Ishikawa (cell line): ENCODE measurements around the gene SDHD.

Source experiments
- CEBPB ChIP-seq: IDR thresholded peaks from 2 replicates; pipeline ENCODE4 v1.6.1; 2012
- CREB1 ChIP-seq: IDR thresholded peaks from 2 replicates; pipeline ENCODE4 v1.6.1; 2012; ENCODE audit warnings: low read depth
- EP300 ChIP-seq: IDR thresholded peaks from 2 replicates; pipeline ENCODE4 v1.6.1; 2012; ENCODE audit warnings: borderline replicate concordance
- FOXM1 ChIP-seq: IDR thresholded peaks from 2 replicates; pipeline ENCODE4 v1.6.1; 2012; ENCODE audit warnings: low read depth, borderline replicate concordance
- MAX ChIP-seq: IDR thresholded peaks from 2 replicates; pipeline ENCODE4 v1.6.1; 2012
- NFIC ChIP-seq: IDR thresholded peaks from 2 replicates; pipeline ENCODE4 v1.6.1; 2012
- REST ChIP-seq: IDR thresholded peaks from 2 replicates; pipeline ENCODE4 v1.6.1; 2012; ENCODE audit warnings: low read depth, mild to moderate bottlenecking
- TCF12 ChIP-seq: IDR thresholded peaks from 2 replicates; pipeline ENCODE4 v1.6.1; 2012; ENCODE audit warnings: low read depth

GRCh38 chr11:112121981-112122615, 35.4 kb downstream of the SDHD start:
- TF ChIP-seq EP300 (no peak), CEBPB (no peak), CREB1 (no peak), TCF12 (no peak), MAX (no peak), REST (no peak), NFIC (no peak), FOXM1 (no peak)
